NOMO-1 treated with DMSO at 0.1 percent for 48 hours (cell line): ENCODE measurements around the gene P2RX4.
"Not testable (repeated sequence)": the region's sequence is repeated elsewhere in the genome, so short reads cannot be mapped to it uniquely, and the experiment has no call there.

Experiments
- DNase-seq: peaks from one replicate; lab custom pipeline; 2025; ENCODE audit not compliant: unreplicated experiment; lab: John Stamatoyannopoulos, UW

P2RX4 gene

GRCh38 chr12:121273364-121273896 lies 63.5 kb downstream of the P2RX4 start:
- DNase-seq, result no peak

- no peak for DNase-seq
Measured at GRCh38 chr12:121274036-121274763, 64.3 kb downstream of the P2RX4 start.

GRCh38 chr12:121277374-121277759 lies 67.4 kb downstream of the P2RX4 start:
- DNase-seq, result no peak

GRCh38 chr12:121278169-121279070 lies 68.5 kb downstream of the P2RX4 start:
- DNase-seq, result peak; percentile 58

GRCh38 chr12:121279071-121279375 lies 69.1 kb downstream of the P2RX4 start:
- no peak for DNase-seq

- no peak for DNase-seq
Measured at GRCh38 chr12:121279507-121279915, 69.6 kb downstream of the P2RX4 start.

GRCh38 chr12:121280531-121280930 lies 70.6 kb downstream of the P2RX4 start:
- not testable (repeated sequence) for DNase-seq

- not testable (repeated sequence) for DNase-seq
Measured at GRCh38 chr12:121281116-121281515, 71.2 kb downstream of the P2RX4 start.

- DNase-seq, result no peak
Measured at GRCh38 chr12:121282072-121282742, 72.3 kb downstream of the P2RX4 start.

- DNase-seq, result not testable (repeated sequence)
Measured at GRCh38 chr12:121282910-121283309, 73.0 kb downstream of the P2RX4 start.

- no peak for DNase-seq
Measured at GRCh38 chr12:121283388-121283787, 73.5 kb downstream of the P2RX4 start.
